NB4 (cell line): ENCODE results near the gene NCAPG2.
A peak's percentile ranks its signal among the peaks of the same experiment; 100 is the strongest.

Source experiments
- CTCF ChIP-seq: IDR thresholded peaks from one replicate; pipeline ENCODE4 v1.5.1; 2012; ENCODE audit warnings: low read depth, low read length
- POLR2A ChIP-seq: IDR thresholded peaks from 2 replicates; pipeline ENCODE4 v1.6.1; 2011; ENCODE audit warnings: mild to moderate bottlenecking; ENCODE audit not compliant: insufficient read length; ENCODE audit errors: extremely low read depth

GRCh38 chr7:158733775-158734494 lies 29.3 kb upstream of the NCAPG2 start:
- no peak for TF ChIP-seq POLR2A
- peak; percentile 13 for TF ChIP-seq CTCF
